ENCODE data around the gene FHL3.

FHL3 gene

DNA sequence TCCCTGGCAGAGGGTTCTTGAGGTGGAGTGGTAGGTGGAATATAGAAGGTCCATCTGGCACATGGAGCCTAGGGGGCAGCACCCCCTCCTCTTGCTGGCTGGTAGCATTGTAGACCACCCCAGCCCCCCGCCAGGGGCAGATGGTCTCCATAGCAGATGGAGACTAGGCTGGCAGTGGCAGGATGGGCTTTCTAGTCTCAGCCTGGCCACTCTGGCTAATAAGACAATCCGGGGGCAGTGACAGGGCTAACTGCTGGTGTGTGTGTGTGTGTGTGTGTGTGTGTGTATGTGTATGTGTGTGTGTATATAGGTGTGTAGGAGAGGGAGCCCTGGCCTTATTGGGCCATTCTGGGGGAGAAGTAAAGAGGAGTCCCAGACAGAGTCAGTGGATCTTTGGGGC is 23.4 kb upstream of the FHL3 start:
- Histone ChIP-seq H3K9me3 (ENCODE audit: severe bottlenecking) (no peaks in the 10 kb centered on the region), H3K4me3 (ENCODE audit: low read depth, low read length) (no peak overlapping the region), H3K36me3 (peaks cover 24% of the 10 kb centered on the region), H3K27me3 (ENCODE audit: insufficient read depth, low read depth, severe bottlenecking) (no peaks in the 10 kb centered on the region), H3K27ac (peak overlapping the region; percentile 77)
- peak; percentile 69 for DNase-seq
- peak; percentile 40; the same call in 1 of the 2 replicates for TF ChIP-seq CTCF (IDR thresholded peaks at IDR 0.05; ENCODE audit: low read depth, low read length)

- Histone ChIP-seq H3K27me3 (ENCODE audit: insufficient read depth, low read depth, severe bottlenecking) (no peaks in the 10 kb centered on the region), H3K36me3 (peaks cover 30% of the 10 kb centered on the region), H3K27ac (peak overlapping the region; percentile 77), H3K4me3 (ENCODE audit: low read depth, low read length) (no peak overlapping the region), H3K9me3 (ENCODE audit: severe bottlenecking) (no peaks in the 10 kb centered on the region)
- TF ChIP-seq CTCF (IDR thresholded peaks at IDR 0.05; ENCODE audit: low read depth, low read length) = no peak
- peak; percentile 35 for DNase-seq
Observed at GRCh38 chr1:38028105-38028591, 22.8 kb upstream of the FHL3 start.

GRCh38 chr1:38027201-38028104 is 22.1 kb upstream of the FHL3 start:
- peak overlapping the region; percentile 12 for H3K27ac ChIP-seq
- no peak overlapping the region for H3K4me3 ChIP-seq (ENCODE audit: low read depth, low read length)
- H3K27me3 ChIP-seq (ENCODE audit: insufficient read depth, low read depth, severe bottlenecking) = no peaks in the 10 kb centered on the region
- no peak for TF ChIP-seq CTCF (IDR thresholded peaks at IDR 0.05; ENCODE audit: low read depth, low read length)
- no peak for DNase-seq
- no peaks in the 10 kb centered on the region for H3K9me3 ChIP-seq (ENCODE audit: severe bottlenecking)
- peaks cover 37% of the 10 kb centered on the region for H3K36me3 ChIP-seq

DNA sequence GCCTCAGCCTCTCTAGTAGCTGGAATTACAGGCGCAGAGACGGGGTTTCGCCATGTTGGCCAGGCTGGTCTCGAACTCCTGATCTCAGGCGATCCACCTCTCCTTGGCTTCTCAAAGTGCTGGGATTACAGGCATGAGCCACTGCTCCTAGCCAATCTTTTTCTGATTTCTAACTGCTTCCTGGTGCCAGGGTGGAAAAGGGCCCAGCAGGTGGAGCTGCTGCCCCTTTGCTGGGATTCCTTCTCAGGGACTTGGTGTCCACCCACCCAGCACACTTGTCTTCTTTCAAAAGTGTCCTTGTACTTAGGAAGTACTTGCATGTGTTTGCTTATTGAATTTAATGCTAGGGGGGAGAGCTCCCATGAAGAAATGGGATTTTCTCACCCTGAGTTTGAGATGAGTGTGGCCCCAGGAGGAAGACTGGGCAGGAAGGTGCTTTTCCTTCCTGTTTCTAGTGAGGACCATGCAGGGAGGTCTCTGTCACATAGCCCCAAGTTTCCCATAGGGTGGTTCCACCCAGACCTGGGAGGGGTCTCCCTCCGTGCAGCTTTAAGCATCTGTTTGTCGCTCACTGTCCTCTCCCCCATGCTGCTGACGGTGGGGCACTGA is 21.4 kb upstream of the FHL3 start:
- peaks cover 44% of the 10 kb centered on the region for H3K36me3 ChIP-seq
- DNase-seq = peak; percentile 75
- no peak overlapping the region for H3K4me3 ChIP-seq (ENCODE audit: low read depth, low read length)
- H3K9me3 ChIP-seq (ENCODE audit: severe bottlenecking) = no peaks in the 10 kb centered on the region
- no peaks in the 10 kb centered on the region for H3K27me3 ChIP-seq (ENCODE audit: insufficient read depth, low read depth, severe bottlenecking)
- no peak overlapping the region for H3K27ac ChIP-seq
- peak; percentile 81 for TF ChIP-seq CTCF (IDR thresholded peaks at IDR 0.05; ENCODE audit: low read depth, low read length)

DNA sequence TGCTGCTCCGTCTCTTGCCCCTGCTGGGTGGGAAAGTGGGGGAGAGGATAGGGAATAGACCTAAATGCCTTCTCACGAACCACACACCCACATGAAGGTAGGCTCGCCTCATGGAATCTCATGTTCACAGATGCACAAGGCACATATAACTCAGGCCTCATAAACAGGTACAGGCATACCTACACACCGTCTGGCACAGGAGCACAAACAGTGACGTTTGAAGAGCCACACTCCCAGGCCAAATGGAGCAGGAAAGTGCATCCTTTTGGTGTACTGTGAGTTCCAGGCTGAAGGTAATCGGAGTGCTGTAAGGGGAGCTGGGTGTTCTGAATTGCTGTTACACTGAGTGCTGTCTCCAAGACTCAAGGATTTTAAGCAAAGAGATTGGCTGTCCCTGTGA is 20.4 kb upstream of the FHL3 start:
- Histone ChIP-seq H3K4me3 (ENCODE audit: low read depth, low read length) (no peak overlapping the region), H3K27ac (no peak overlapping the region), H3K36me3 (peaks cover 53% of the 10 kb centered on the region), H3K9me3 (ENCODE audit: severe bottlenecking) (no peaks in the 10 kb centered on the region), H3K27me3 (ENCODE audit: insufficient read depth, low read depth, severe bottlenecking) (no peaks in the 10 kb centered on the region)
- no peak for DNase-seq
- TF ChIP-seq CTCF (IDR thresholded peaks at IDR 0.05; ENCODE audit: low read depth, low read length) = no peak
